ENCODE results near the gene PEAK1. TPM values are rescaled to one million over a fixed set of nuclear protein-coding genes. Genes with fewer than 3 reads are reported as not detected.

PEAK1 gene
- total and polyA plus RNA-seq, 2 experiments from 2014 or later, result 15.8 to 42.0 TPM

- Histone ChIP-seq H3K4me3 (peak overlapping the region; percentile 72), H3K4me1 (ENCODE audit: low read depth) (peaks cover 25% of the 10 kb centered on the region), H3K27me3 (no peaks in the 10 kb centered on the region), H3K9me3 (ENCODE audit: low read depth) (no peaks in the 10 kb centered on the region), H3K27ac (peak overlapping the region; percentile 97), H3K36me3 (no peaks in the 10 kb centered on the region)
- TF ChIP-seq CTCF (IDR thresholded peaks at IDR 0.05; ENCODE audit: low read depth, low read length), result no peak
- DNase-seq (ENCODE audit: low read depth in 1 of 2, low spot score in 1 of 2), result peak in 1 of 2 donors; percentile 32
Measured at GRCh38 chr15:77069521-77070121, 350.3 kb downstream of the PEAK1 start.

DNA sequence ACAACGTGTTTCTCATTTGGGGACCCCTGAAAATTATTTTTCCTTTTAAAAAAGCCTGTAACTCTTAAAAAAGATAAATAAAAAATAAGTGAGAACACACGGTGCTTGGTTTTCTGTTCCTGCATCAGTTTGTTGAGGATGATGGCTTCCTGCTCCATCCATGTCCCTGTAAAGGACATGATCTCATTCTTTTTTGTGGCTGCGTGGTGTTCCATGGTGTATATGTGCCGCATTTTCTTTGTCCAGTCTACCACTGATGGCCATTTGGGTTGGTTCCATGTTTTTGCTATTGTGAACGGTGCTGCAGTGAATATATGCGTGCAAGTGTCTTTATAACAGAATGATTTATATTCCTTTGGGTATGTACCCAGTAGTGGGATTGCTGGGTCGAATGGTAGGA is 351.3 kb downstream of the PEAK1 start:
- Histone ChIP-seq H3K27ac (no peak overlapping the region), H3K27me3 (no peaks in the 10 kb centered on the region), H3K4me3 (no peak overlapping the region), H3K4me1 (ENCODE audit: low read depth) (peaks cover 35% of the 10 kb centered on the region), H3K9me3 (ENCODE audit: low read depth) (no peaks in the 10 kb centered on the region), H3K36me3 (no peaks in the 10 kb centered on the region)
- no peak for DNase-seq (ENCODE audit: low read depth in 1 of 2, low spot score in 1 of 2)
- TF ChIP-seq CTCF (IDR thresholded peaks at IDR 0.05; ENCODE audit: low read depth, low read length), result no peak

GRCh38 chr15:77067691-77068367 is 352.1 kb downstream of the PEAK1 start:
- H3K36me3 ChIP-seq, result no peaks in the 10 kb centered on the region
- H3K27ac ChIP-seq, result no peak overlapping the region
- TF ChIP-seq CTCF (IDR thresholded peaks at IDR 0.05; ENCODE audit: low read depth, low read length), result no peak
- no peak for DNase-seq (ENCODE audit: low read depth in 1 of 2, low spot score in 1 of 2)
- no peaks in the 10 kb centered on the region for H3K27me3 ChIP-seq
- no peaks in the 10 kb centered on the region for H3K9me3 ChIP-seq (ENCODE audit: low read depth)
- H3K4me1 ChIP-seq (ENCODE audit: low read depth), result peaks cover 35% of the 10 kb centered on the region
- no peak overlapping the region for H3K4me3 ChIP-seq

GRCh38 chr15:77066971-77067690 is 352.8 kb downstream of the PEAK1 start:
- Histone ChIP-seq H3K36me3 (no peaks in the 10 kb centered on the region), H3K4me1 (ENCODE audit: low read depth) (peaks cover 37% of the 10 kb centered on the region), H3K27me3 (no peaks in the 10 kb centered on the region), H3K27ac (no peak overlapping the region), H3K9me3 (ENCODE audit: low read depth) (no peaks in the 10 kb centered on the region), H3K4me3 (no peak overlapping the region)
- DNase-seq (ENCODE audit: low read depth in 1 of 2, low spot score in 1 of 2), result no peak
- TF ChIP-seq CTCF (IDR thresholded peaks at IDR 0.05; ENCODE audit: low read depth, low read length), result no peak

GRCh38 chr15:77064539-77065308 is 355.2 kb downstream of the PEAK1 start:
- Histone ChIP-seq H3K27me3 (no peaks in the 10 kb centered on the region), H3K4me3 (no peak overlapping the region), H3K9me3 (ENCODE audit: low read depth) (no peaks in the 10 kb centered on the region), H3K4me1 (ENCODE audit: low read depth) (peaks cover 59% of the 10 kb centered on the region), H3K27ac (peak overlapping the region; percentile 62), H3K36me3 (no peaks in the 10 kb centered on the region)
- TF ChIP-seq CTCF (IDR thresholded peaks at IDR 0.05; ENCODE audit: low read depth, low read length), result no peak
- no peak for DNase-seq (ENCODE audit: low read depth in 1 of 2, low spot score in 1 of 2)

All from cardiac muscle cell (in vitro differentiated cells and primary cell).